BE2C (cell line): ENCODE measurements around the gene KCTD19.

Experiments
- DNase-seq: peaks from one replicate; pipeline ENCODE4 v3.0.0-alpha.2; 2020
- H3K27me3 ChIP-seq: fragments of 250-450 bp; sonication (Bioruptor Pico); 2 replicates; pipeline ENCODE4 v1.5.1; 2020; ENCODE audit warnings: mild to moderate bottlenecking
- H3K36me3 ChIP-seq: fragments of 250-450 bp; sonication (Bioruptor Pico); 2 replicates; pipeline ENCODE4 v1.5.1; 2020; ENCODE audit warnings: mild to moderate bottlenecking
- H3K4me1 ChIP-seq: fragments of 250-450 bp; sonication (Bioruptor Pico); 2 replicates; pipeline ENCODE4 v1.5.1; 2020
- H3K4me3 ChIP-seq: 2 replicates; pipeline ENCODE4 v1.5.1; 2011; ENCODE audit warnings: low read depth, low read length
- H3K9me3 ChIP-seq: fragments of 250-450 bp; sonication (Bioruptor Pico); 2 replicates; pipeline ENCODE4 v1.5.1; 2020
- CTCF ChIP-seq: IDR thresholded peaks from 2 replicates; pipeline ENCODE4 v1.5.1; 2012; ENCODE audit warnings: mild to moderate bottlenecking, low read depth, low read length

KCTD19 gene

GRCh38 chr16:67268136-67268579, 58.4 kb downstream of the KCTD19 start:
- Histone ChIP-seq H3K4me3 (no peak overlapping the region), H3K36me3 (no peaks in the 10 kb centered on the region), H3K4me1 (no peaks in the 10 kb centered on the region), H3K27me3 (peaks cover 3% of the 10 kb centered on the region; the same call in 1 of the 2 replicates), H3K9me3 (no peaks in the 10 kb centered on the region)
- TF ChIP-seq CTCF = no peak
- no peak for DNase-seq

- no peaks in the 10 kb centered on the region for H3K36me3 ChIP-seq
- H3K4me1 ChIP-seq = no peaks in the 10 kb centered on the region
- peaks cover 3% of the 10 kb centered on the region; the same call in 1 of the 2 replicates for H3K27me3 ChIP-seq
- no peak for DNase-seq
- no peak overlapping the region for H3K4me3 ChIP-seq
- TF ChIP-seq CTCF = no peak
- H3K9me3 ChIP-seq = no peaks in the 10 kb centered on the region
These were observed 60.7 kb downstream of the KCTD19 start for GRCh38 chr16:67265834-67266233.

- H3K4me1 ChIP-seq = no peaks in the 10 kb centered on the region
- H3K27me3 ChIP-seq = peaks cover 3% of the 10 kb centered on the region; the same call in 1 of the 2 replicates
- H3K9me3 ChIP-seq = no peaks in the 10 kb centered on the region
- H3K36me3 ChIP-seq = no peaks in the 10 kb centered on the region
- DNase-seq = no peak
- H3K4me3 ChIP-seq = no peak overlapping the region
- no peak for TF ChIP-seq CTCF
These were observed 61.7 kb downstream of the KCTD19 start for GRCh38 chr16:67264866-67265265.

GRCh38 chr16:67264277-67264676, 62.3 kb downstream of the KCTD19 start:
- DNase-seq = no peak
- H3K9me3 ChIP-seq = no peaks in the 10 kb centered on the region
- H3K36me3 ChIP-seq = no peaks in the 10 kb centered on the region
- peaks cover 2% of the 10 kb centered on the region; the same call in 1 of the 2 replicates for H3K27me3 ChIP-seq
- no peaks in the 10 kb centered on the region for H3K4me1 ChIP-seq
- no peak overlapping the region for H3K4me3 ChIP-seq
- TF ChIP-seq CTCF = peak; percentile 30; the same call in 1 of the 2 replicates

- TF ChIP-seq CTCF = no peak
- Histone ChIP-seq H3K4me1 (no peaks in the 10 kb centered on the region), H3K36me3 (no peaks in the 10 kb centered on the region), H3K9me3 (no peaks in the 10 kb centered on the region), H3K4me3 (no peak overlapping the region), H3K27me3 (no peaks in the 10 kb centered on the region)
- no peak for DNase-seq
These were observed 63.3 kb downstream of the KCTD19 start for GRCh38 chr16:67263201-67263600.

GRCh38 chr16:67260426-67261063, 66.0 kb downstream of the KCTD19 start:
- Histone ChIP-seq H3K27me3 (no peaks in the 10 kb centered on the region), H3K36me3 (no peaks in the 10 kb centered on the region), H3K4me1 (no peaks in the 10 kb centered on the region), H3K9me3 (no peaks in the 10 kb centered on the region), H3K4me3 (no peak overlapping the region)
- TF ChIP-seq CTCF = peak; percentile 85
- peak; percentile 62 for DNase-seq
